Measurements from ENCODE around the gene LCAT. TPM values are rescaled to one million over a fixed set of nuclear protein-coding genes. Genes with fewer than 3 reads are reported as not detected.
"Not testable (repeated sequence)": the region's sequence is repeated elsewhere in the genome, so short reads cannot be mapped to it uniquely, and the experiment has no call there.

The LCAT gene
- total and polyA plus RNA-seq, 8 donors, result 10.1 to 20.7 (median 17.6) TPM

DNA sequence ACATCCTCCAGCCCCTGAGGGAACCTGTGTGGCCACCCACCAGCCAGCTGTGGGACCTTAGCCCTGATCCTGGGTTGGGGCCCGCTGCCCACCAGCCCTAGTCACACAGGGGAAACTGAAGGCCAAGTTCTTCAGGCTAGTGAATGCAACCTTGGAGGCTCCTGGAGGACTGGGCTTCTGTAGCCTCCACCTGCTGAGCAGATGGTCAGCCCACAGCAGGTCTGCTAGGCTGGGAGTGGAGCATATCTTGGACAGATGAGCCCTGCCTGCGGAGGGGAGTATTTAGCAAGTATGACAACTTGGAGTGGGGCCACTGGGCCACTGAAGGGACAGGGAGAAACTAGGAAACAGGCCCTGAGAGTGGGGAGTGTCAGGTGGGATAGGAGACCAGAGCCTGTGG is 32.3 kb upstream of the LCAT start:
- Histone ChIP-seq H3K4me1 (no peaks in the 10 kb centered on the region), H3K9me3 (no peaks in the 10 kb centered on the region), H3K27ac (no peak overlapping the region), H3K36me3 (no peaks in the 10 kb centered on the region), H3K4me3 (no peak overlapping the region), H3K27me3 (peaks cover 0 to 14% (median 7%) of the 10 kb centered on the region in 3 donors)
- intact Hi-C loops (cut with DNase I; ENCODE audit: low total_unique reads), result no loop called here
- TF ChIP-seq POLR2A (IDR thresholded peaks at IDR 0.05), result no peak
- no peak for TF ChIP-seq POLR2AphosphoS5 (IDR thresholded peaks at IDR 0.05)
- no peak for TF ChIP-seq CTCF (IDR thresholded peaks at IDR 0.05)
- no peak for TF ChIP-seq EP300 (IDR thresholded peaks at IDR 0.05)
- WGBS, 5 donors, result 90 to 100% (median 94%) methylated on average over 2 of the region's 2 CpGs
- no peak for DNase-seq

DNA sequence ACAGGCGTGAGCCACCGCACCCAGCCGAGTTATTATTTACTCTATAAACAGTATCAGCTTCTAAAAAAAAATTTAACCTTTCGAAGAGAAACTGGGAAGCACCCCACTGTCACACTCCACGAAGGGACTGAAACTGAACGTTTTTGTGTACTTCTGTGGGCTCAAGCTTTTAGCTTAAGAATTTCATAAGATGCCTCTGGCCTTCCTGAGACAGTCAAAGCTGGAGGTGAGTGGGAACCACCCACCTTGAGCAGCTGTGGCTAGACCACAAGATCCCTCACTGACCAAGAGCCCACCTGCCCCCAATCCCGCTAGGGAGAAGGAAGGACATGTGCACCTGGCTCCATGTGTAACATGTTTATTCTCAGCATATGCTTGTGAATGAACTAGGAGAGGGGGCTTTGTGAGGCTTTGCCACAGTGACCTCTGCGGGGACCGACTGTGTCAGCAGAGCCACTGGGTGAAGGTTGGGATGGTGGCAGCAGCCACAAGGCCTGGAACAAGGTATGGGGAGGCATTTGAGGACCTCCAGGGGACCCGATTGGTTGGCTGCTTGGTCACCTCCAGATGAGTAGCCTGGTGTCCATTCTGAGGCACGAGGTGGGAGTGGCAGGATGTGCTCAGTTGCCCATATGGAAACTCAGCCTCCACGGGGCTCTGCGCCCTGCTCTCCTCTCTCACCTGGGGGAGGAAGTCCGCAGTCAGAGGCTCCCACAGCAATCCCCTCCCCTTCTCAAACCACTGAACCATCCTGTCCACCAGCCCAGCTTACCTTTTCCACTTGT is 31.6 kb upstream of the LCAT start:
- 48 to 69% (median 63%) methylated on average over 13 to 14 of the region's 14 CpGs for WGBS, 5 donors
- TF ChIP-seq EP300 (IDR thresholded peaks at IDR 0.05), result no peak
- no peak for TF ChIP-seq POLR2AphosphoS5 (IDR thresholded peaks at IDR 0.05)
- TF ChIP-seq CTCF (IDR thresholded peaks at IDR 0.05), result no peak
- no peak for TF ChIP-seq POLR2A (IDR thresholded peaks at IDR 0.05)
- DNase-seq, result no peak
- no peaks in the 10 kb centered on the region for H3K9me3 ChIP-seq
- peaks cover 0 to 8% (median 6%) of the 10 kb centered on the region in 3 donors for H3K27me3 ChIP-seq
- no peak overlapping the region for H3K4me3 ChIP-seq
- intact Hi-C loops (cut with DNase I; ENCODE audit: low total_unique reads), result no loop called here
- no peaks in the 10 kb centered on the region for H3K4me1 ChIP-seq
- H3K36me3 ChIP-seq, result no peaks in the 10 kb centered on the region
- H3K27ac ChIP-seq, result no peak overlapping the region

- H3K9me3 ChIP-seq; H3K27ac ChIP-seq; H3K27me3 ChIP-seq; DNase-seq; intact Hi-C loops (cut with DNase I; ENCODE audit: low total_unique reads); H3K4me3 ChIP-seq; H3K36me3 ChIP-seq: not testable (repeated sequence)
- peaks cover 3 to 16% (median 11%) of the 10 kb centered on the region in 4 donors for H3K4me1 ChIP-seq
- WGBS, 5 donors, result 88 to 93% (median 92%) methylated on average over 7 of the region's 7 CpGs
Measured at GRCh38 chr16:67972285-67972684, 28.4 kb upstream of the LCAT start.

GRCh38 chr16:67971111-67971510 is 27.2 kb upstream of the LCAT start:
- H3K4me3 ChIP-seq, result no peak overlapping the region
- no peak for TF ChIP-seq CTCF (IDR thresholded peaks at IDR 0.05)
- TF ChIP-seq EP300 (IDR thresholded peaks at IDR 0.05), result no peak
- TF ChIP-seq POLR2AphosphoS5 (IDR thresholded peaks at IDR 0.05), result no peak
- no peak for TF ChIP-seq POLR2A (IDR thresholded peaks at IDR 0.05)
- no peak for DNase-seq
- H3K36me3 ChIP-seq, result no peaks in the 10 kb centered on the region
- H3K9me3 ChIP-seq, result no peaks in the 10 kb centered on the region
- intact Hi-C loops (cut with DNase I; ENCODE audit: low total_unique reads), result no loop called here
- peaks cover 15 to 28% (median 23%) of the 10 kb centered on the region in 4 donors for H3K4me1 ChIP-seq
- H3K27me3 ChIP-seq, result no peaks in the 10 kb centered on the region
- no peak overlapping the region for H3K27ac ChIP-seq
- WGBS, 5 donors, result 82 to 95% (median 88%) methylated on average over 9 of the region's 9 CpGs

Measured in stomach (tissue), 9 donors.